Measurements from ENCODE around the gene MICAL2. TPM values are rescaled to one million over a fixed set of nuclear protein-coding genes. Genes with fewer than 3 reads are reported as not detected.
A peak's percentile ranks its signal among the peaks of the same experiment; 100 is the strongest.

The MICAL2 gene
- total RNA-seq, 3 donors from 2014 or later = 70.3 to 118 (median 71.4) TPM

DNA sequence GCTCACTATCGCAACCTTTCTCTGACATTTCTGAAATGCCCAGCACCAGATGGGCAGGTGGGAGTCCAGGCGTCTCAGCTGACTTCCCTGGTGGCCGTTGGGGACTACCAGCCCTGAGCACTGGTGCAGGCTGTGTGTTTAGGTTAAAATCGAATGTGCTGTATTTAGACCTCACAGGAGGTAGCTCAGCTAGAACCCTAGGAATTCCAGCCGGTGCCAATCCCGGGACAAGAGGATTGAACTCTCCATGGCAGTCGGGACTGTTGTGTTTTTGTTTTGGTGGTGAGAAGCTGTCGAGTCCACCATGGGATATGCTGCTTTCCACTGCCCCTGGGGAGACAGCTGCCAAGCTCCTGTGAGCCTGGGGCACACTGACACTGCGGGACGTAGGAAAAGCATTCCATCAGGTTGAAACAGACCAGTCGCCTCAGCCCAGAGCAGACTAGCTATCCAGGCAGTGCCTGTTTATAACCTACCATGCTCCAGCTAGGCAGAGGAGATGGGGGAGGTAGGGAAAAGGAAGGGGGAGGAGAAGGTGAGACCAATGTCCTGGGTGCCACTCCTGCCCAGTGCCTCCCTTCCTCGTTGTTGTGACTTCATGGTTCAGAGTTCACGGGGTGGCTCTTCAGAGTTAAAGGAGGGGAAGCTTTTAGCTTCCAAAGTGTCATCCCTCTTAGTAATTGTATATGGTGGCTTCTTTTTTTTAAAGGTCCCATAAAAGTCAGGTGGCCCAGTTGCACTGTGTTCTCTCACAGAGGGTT lies 53.0 kb downstream of the MICAL2 start:
- Mint-ChIP-seq H3K4me1 (ENCODE audit: low read depth) (peaks cover 18% of the 10 kb centered on the region), H3K9me3 (no peaks in the 10 kb centered on the region), H3K4me3 (no peak overlapping the region), H3K36me3 (ENCODE audit: insufficient read depth) (peaks cover 11% of the 10 kb centered on the region), H3K27me3 (ENCODE audit: low read depth) (no peaks in the 10 kb centered on the region)
- DNase-seq (no peak), ATAC-seq (no peak)

- H3K27me3 Mint-ChIP-seq (ENCODE audit: low read depth) = no peaks in the 10 kb centered on the region
- no peaks in the 10 kb centered on the region for H3K9me3 Mint-ChIP-seq
- no peak for ATAC-seq
- H3K4me3 Mint-ChIP-seq = no peak overlapping the region
- peaks cover 11% of the 10 kb centered on the region for H3K36me3 Mint-ChIP-seq (ENCODE audit: insufficient read depth)
- no peak for DNase-seq
- peaks cover 18% of the 10 kb centered on the region for H3K4me1 Mint-ChIP-seq (ENCODE audit: low read depth)
Observed at GRCh38 chr11:12164061-12165014, 53.9 kb downstream of the MICAL2 start.

DNA sequence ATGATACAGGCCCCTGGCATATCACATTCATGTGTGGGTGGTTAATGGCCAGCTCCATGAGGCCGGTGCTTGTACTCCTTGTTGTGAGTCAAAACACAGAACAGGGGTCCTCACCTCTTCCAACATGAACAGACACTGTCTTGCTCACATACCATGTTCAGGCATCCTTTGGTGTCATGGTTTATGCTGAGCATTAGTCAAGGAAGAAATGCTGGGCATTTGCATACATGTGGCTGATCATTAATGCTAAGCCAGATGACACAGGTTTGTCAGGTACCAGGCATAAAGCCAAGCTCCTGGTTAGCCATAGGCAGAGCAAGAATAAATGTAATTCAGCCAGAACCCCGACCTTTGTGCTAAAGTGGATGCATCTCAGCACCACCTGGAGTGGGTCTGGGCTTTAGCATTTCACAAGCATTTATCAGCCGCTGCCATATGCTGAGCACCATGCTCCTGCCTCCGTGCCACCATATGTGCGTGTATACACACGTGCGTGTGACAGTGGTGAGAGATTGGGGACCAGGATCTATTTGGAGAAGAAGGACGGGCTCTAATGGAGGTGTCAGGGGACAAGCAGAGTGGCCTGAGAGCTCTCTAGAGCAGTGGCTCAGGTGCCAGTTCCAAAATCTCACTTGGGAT lies 55.0 kb downstream of the MICAL2 start:
- Mint-ChIP-seq H3K4me3 (no peak overlapping the region), H3K27me3 (ENCODE audit: low read depth) (no peaks in the 10 kb centered on the region), H3K4me1 (ENCODE audit: low read depth) (peaks cover 16% of the 10 kb centered on the region), H3K36me3 (ENCODE audit: insufficient read depth) (peaks cover 11% of the 10 kb centered on the region), H3K9me3 (no peaks in the 10 kb centered on the region)
- DNase-seq = no peak
- ATAC-seq = no peak

DNA sequence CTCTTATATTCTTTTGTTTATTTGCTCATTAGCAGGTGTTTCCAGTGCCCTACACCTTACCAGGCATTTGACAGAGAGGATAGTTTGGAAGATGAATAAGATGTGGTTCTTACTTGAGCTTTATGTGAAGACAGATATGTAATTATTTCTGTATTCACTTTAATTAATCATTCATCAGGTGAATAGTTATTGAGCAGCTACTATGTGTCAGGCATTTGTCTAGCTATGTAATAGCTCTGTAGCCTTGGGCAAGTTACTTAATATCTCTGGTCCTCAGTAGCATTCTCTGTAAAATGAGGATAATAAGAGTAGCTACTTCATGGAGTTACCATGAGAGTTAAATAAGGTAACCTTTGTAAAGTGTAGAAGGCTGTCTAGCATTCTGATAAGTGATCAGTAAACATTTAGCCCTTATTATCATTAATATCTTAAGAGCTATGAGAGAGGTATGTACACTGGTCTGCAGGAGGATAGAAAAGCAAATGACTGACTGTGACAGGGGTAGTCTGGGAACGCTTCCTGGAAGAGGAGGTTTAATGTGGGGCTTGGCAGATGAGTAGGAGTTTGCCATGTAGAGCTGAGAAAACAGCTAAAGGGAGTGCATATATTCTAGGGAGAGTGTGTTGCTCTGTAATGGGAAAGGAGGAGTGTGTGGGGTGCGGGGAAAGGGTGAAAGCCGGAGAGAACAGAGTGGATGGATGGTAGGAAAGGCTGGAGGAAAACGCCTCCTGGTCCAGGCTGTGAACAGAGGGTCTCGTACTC lies 56.1 kb downstream of the MICAL2 start:
- H3K4me3 Mint-ChIP-seq = no peak overlapping the region
- no peaks in the 10 kb centered on the region for H3K27me3 Mint-ChIP-seq (ENCODE audit: low read depth)
- DNase-seq (no peak), ATAC-seq (no peak)
- H3K9me3 Mint-ChIP-seq = peaks cover 2% of the 10 kb centered on the region
- H3K4me1 Mint-ChIP-seq (ENCODE audit: low read depth) = peaks cover 16% of the 10 kb centered on the region
- H3K36me3 Mint-ChIP-seq (ENCODE audit: insufficient read depth) = peaks cover 11% of the 10 kb centered on the region

DNA sequence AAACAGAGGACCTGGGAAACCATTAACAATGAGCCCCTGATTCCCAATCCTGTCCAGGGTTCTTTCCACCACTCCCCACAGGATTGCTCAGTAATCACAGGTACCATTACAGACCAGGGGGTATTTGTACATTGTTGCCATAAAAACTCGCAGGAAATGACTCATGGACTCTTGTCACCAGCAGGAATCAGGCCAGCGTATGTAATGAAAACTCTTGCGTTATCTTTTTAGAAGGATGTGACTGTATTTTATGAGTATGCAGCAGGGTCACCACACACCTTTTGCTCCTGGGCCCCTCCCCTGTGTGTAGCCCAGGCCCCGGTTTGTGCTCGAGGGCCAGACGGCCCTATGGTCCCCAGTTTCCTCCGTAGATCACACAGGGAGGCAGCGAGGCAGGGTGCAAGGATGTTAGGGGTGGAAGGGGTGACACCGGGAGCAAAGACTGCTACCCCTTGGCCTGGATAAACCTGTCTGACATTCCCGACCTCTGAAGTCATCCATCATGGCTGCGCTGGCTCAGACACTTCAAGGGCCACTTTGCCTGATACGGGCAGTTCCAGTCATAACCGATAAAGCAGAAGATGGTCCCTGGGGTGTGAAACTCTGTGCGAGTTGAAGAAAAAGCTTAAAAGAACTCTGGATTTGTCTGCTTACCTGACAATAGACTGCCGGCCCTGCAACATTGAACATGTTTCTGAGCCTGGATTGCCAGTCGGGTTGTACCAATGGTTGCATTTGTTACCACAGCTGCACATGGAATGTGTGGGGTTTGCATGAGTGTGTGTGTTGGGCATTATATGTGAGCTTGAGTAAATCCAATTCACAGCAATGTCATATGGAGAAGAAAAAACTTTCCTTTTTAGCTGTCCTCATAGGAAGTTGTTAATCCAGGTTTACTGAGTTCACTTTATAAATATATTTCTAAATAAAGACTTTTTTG lies 56.9 kb downstream of the MICAL2 start:
- no peaks in the 10 kb centered on the region for H3K27me3 Mint-ChIP-seq (ENCODE audit: low read depth)
- H3K4me3 Mint-ChIP-seq = no peak overlapping the region
- DNase-seq (no peak), ATAC-seq (peak; percentile 81 to 85)
- H3K9me3 Mint-ChIP-seq = peaks cover 3% of the 10 kb centered on the region
- peaks cover 18% of the 10 kb centered on the region for H3K4me1 Mint-ChIP-seq (ENCODE audit: low read depth)
- H3K36me3 Mint-ChIP-seq (ENCODE audit: insufficient read depth) = peaks cover 11% of the 10 kb centered on the region

DNA sequence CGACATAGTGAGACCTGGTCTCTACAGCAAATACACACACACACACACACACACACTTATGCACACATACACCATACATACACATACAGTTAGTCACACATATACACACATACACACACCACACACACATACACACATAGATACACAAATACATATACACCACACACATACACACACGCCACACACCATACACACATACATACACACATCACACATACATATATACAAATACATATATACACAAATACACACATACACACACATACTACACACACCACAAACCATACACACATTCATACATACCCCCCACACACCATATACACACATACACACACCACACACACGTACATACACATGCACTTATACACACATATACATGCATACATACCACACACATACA lies 57.7 kb downstream of the MICAL2 start:
- peaks cover 8% of the 10 kb centered on the region for H3K36me3 Mint-ChIP-seq (ENCODE audit: insufficient read depth)
- no peak overlapping the region for H3K4me3 Mint-ChIP-seq
- H3K27me3 Mint-ChIP-seq (ENCODE audit: low read depth) = no peaks in the 10 kb centered on the region
- ATAC-seq = no peak
- DNase-seq = no peak
- H3K9me3 Mint-ChIP-seq = peaks cover 3% of the 10 kb centered on the region
- peaks cover 23% of the 10 kb centered on the region for H3K4me1 Mint-ChIP-seq (ENCODE audit: low read depth)

DNA sequence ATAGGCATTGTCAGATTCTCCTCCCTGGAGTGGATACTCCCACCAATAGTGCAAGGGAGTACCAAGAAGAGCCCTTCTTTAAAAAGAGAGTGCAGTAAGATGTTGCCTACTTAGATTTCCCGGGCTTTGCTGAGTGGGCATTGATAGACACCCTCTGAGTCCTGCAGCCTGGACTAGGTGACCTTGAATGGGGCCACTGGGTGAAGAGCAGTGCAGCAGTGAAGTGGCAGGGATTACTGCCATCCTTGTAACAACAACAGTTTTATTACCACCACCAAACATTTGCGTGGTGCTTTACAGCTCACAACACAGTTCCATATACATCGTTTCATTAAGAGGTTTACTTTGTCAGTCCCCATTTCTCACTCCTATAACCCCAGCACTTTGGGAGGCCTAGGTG lies 59.4 kb downstream of the MICAL2 start:
- peaks cover 3% of the 10 kb centered on the region for H3K9me3 Mint-ChIP-seq
- DNase-seq = no peak
- no peak for ATAC-seq
- H3K4me1 Mint-ChIP-seq (ENCODE audit: low read depth) = peaks cover 32% of the 10 kb centered on the region
- H3K27me3 Mint-ChIP-seq (ENCODE audit: low read depth) = peaks cover 1% of the 10 kb centered on the region
- H3K36me3 Mint-ChIP-seq (ENCODE audit: insufficient read depth) = peaks cover 10% of the 10 kb centered on the region
- H3K4me3 Mint-ChIP-seq = no peak overlapping the region

DNA sequence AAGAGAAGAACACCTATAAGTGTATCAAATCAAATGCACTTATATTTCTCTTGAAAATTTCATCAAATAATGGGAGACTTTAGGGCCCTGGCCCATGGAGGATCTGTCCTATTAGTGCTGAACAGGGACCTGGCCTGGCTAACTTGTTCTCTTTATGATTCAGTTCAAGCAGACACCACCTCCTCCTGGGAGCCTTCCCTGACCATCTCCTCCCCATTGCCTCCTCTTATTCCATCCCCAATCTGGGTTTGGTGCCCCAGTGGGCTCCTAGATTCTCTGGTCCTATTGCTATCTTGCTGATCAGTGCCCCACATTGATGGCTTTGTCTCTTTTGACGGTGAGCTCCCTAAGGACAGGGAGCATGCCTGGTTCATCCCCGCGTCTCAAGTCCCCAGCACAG lies 60.1 kb downstream of the MICAL2 start:
- no peak for DNase-seq
- Mint-ChIP-seq H3K4me3 (no peak overlapping the region), H3K4me1 (ENCODE audit: low read depth) (peaks cover 38% of the 10 kb centered on the region), H3K36me3 (ENCODE audit: insufficient read depth) (peaks cover 10% of the 10 kb centered on the region), H3K27me3 (ENCODE audit: low read depth) (peaks cover 1% of the 10 kb centered on the region), H3K9me3 (peaks cover 5% of the 10 kb centered on the region)
- no peak for ATAC-seq

- H3K9me3 Mint-ChIP-seq = peaks cover 6% of the 10 kb centered on the region
- peaks cover 42% of the 10 kb centered on the region for H3K4me1 Mint-ChIP-seq (ENCODE audit: low read depth)
- peaks cover 10% of the 10 kb centered on the region for H3K36me3 Mint-ChIP-seq (ENCODE audit: insufficient read depth)
- H3K4me3 Mint-ChIP-seq = no peak overlapping the region
- no peak for ATAC-seq
- peaks cover 1% of the 10 kb centered on the region for H3K27me3 Mint-ChIP-seq (ENCODE audit: low read depth)
- no peak for DNase-seq
Observed at GRCh38 chr11:12170984-12171383, 60.6 kb downstream of the MICAL2 start.

DNA sequence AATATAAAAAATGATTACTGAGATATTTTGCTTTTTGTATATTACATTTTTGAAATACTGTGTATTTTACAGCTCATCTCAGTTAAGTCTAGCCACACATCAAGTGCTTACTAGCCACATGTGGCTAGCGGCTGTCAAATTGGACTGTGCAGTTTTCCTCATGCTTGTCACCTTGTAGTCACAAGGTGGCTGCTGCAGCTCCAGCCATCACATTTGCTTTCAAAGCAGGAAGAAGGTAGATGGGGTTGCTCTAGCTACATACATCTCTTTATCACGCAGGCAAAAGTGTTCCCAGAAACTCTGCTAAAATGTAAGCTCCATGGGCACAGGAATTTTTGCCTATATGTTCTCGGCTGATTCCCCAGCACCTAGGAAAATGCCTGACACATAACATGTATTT lies 61.5 kb downstream of the MICAL2 start:
- Mint-ChIP-seq H3K4me1 (ENCODE audit: low read depth) (peaks cover 47% of the 10 kb centered on the region), H3K4me3 (no peak overlapping the region), H3K9me3 (peaks cover 6% of the 10 kb centered on the region), H3K27me3 (ENCODE audit: low read depth) (peaks cover 1% of the 10 kb centered on the region), H3K36me3 (ENCODE audit: insufficient read depth) (peaks cover 10% of the 10 kb centered on the region)
- ATAC-seq = no peak
- no peak for DNase-seq

- H3K4me1 Mint-ChIP-seq (ENCODE audit: low read depth) = peaks cover 44% of the 10 kb centered on the region
- H3K4me3 Mint-ChIP-seq = no peak overlapping the region
- H3K9me3 Mint-ChIP-seq = peaks cover 6% of the 10 kb centered on the region
- no peak for DNase-seq
- peaks cover 10% of the 10 kb centered on the region for H3K36me3 Mint-ChIP-seq (ENCODE audit: insufficient read depth)
- ATAC-seq = no peak
- H3K27me3 Mint-ChIP-seq (ENCODE audit: low read depth) = peaks cover 1% of the 10 kb centered on the region
Observed at GRCh38 chr11:12172493-12173013, 62.2 kb downstream of the MICAL2 start.

DNA sequence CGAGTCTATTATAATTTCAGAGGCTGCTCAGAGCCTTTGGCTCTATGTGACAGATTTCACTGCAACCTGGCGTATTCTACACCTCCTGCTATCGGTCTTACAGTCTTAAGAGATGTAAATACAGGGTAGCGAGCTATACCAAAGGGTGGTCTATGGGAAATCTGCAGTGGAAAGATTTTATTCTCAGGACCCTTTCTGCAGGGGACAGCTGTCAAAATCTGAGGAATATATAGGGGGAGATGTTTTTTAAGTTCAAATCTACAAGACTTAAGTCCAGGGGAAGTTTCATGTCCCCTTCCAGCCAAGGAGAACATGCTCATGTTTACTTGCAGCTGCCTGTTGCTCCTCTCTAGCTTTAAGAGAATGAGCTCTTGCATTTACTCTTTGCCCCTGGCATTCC lies 62.7 kb downstream of the MICAL2 start:
- peaks cover 44% of the 10 kb centered on the region for H3K4me1 Mint-ChIP-seq (ENCODE audit: low read depth)
- H3K27me3 Mint-ChIP-seq (ENCODE audit: low read depth) = peaks cover 1% of the 10 kb centered on the region
- ATAC-seq (no peak), DNase-seq (no peak)
- H3K4me3 Mint-ChIP-seq = no peak overlapping the region
- peaks cover 6% of the 10 kb centered on the region for H3K9me3 Mint-ChIP-seq
- H3K36me3 Mint-ChIP-seq (ENCODE audit: insufficient read depth) = peaks cover 11% of the 10 kb centered on the region

- DNase-seq = no peak
- peak; percentile 71 to 77 for ATAC-seq
- H3K9me3 Mint-ChIP-seq = peaks cover 6% of the 10 kb centered on the region
- peaks cover 1% of the 10 kb centered on the region for H3K27me3 Mint-ChIP-seq (ENCODE audit: low read depth)
- peaks cover 9% of the 10 kb centered on the region for H3K36me3 Mint-ChIP-seq (ENCODE audit: insufficient read depth)
- H3K4me1 Mint-ChIP-seq (ENCODE audit: low read depth) = peaks cover 52% of the 10 kb centered on the region
- peak overlapping the region; percentile 65 for H3K4me3 Mint-ChIP-seq
Observed at GRCh38 chr11:12174128-12174476, 63.7 kb downstream of the MICAL2 start.

All from activated T-cell treated with anti-CD3 and anti-CD28 coated beads, Interleukin-2, amount 50 U/mL, for 4 hours (primary cell).